Measurements from ENCODE around the gene PKN1.

The PKN1 gene

DNA sequence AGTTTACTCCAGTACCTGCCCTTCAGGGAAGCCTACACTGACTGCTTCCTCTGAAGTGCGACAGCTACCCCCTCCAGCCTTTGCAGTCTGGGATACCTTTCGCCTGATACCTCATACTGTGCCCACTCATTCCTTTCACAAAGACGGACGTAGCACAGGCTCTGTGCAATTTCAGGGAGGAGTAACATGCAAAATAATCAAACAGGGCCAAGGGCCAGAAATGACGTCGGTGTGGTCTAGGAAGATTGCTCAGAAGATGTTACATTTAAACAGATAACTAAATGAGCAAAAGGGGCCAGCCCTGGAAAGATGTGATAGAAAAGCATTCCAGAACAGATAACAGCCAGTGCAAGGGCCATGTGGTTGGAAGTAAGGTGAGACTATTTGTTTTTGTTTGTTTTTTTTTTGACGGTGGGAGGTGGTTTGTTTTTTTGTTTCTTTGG, 7.4 kb upstream of the PKN1 start:
- no peak overlapping the region for H2BK12ac ChIP-seq (ENCODE audit: low read length)
- DNase-seq (ENCODE audit: low spot score): no peak
- no peak overlapping the region for H2BK15ac ChIP-seq (ENCODE audit: low read length)
- no peak overlapping the region for H3K14ac ChIP-seq (ENCODE audit: low read length)
- H3K79me1 ChIP-seq (ENCODE audit: low read depth, low read length): no peaks in the 10 kb centered on the region
- no peak overlapping the region for H3K18ac ChIP-seq (ENCODE audit: low read length)
- H2BK5ac ChIP-seq (ENCODE audit: low read length): no peak overlapping the region
- H4K8ac ChIP-seq (ENCODE audit: low read depth, low read length): no peak overlapping the region
- no CpG with 5 or more reads among the region's 7 CpGs for WGBS, 2 donors (ENCODE audit: extremely low coverage in 2 of 2, insufficient read length in 2 of 2, insufficient replicate concordance in 1 of 2)
- no peak overlapping the region for H3K4ac ChIP-seq (ENCODE audit: low read length)
- no peak overlapping the region for H3K27ac ChIP-seq (replicated peaks; ENCODE audit: low read length)
- H2AK5ac ChIP-seq (ENCODE audit: low read depth, low read length): no peak overlapping the region
- no peaks in the 10 kb centered on the region for H3K4me1 ChIP-seq (ENCODE audit: control insufficient read depth in 2 of 2, insufficient read depth in 1 of 2, low read depth in 1 of 2, low read length in 2 of 2)
- H2BK120ac ChIP-seq (ENCODE audit: low read depth, low read length): no peak overlapping the region
- no peak overlapping the region for H3K4me2 ChIP-seq (ENCODE audit: insufficient read depth, low read length, poor library complexity, severe bottlenecking)
- no peaks in the 10 kb centered on the region for H3K27me3 ChIP-seq (ENCODE audit: control insufficient read depth in 3 of 3, insufficient read depth in 3 of 3, low read depth in 1 of 3, low read length in 3 of 3)
- no peak overlapping the region for H4K91ac ChIP-seq (ENCODE audit: low read depth, low read length, poor library complexity)
- peak overlapping the region; percentile 53 for H2AFZ ChIP-seq (ENCODE audit: low read length)
- no peaks in the 10 kb centered on the region for H3K9me3 ChIP-seq (replicated peaks in 1 of 2; ENCODE audit: control insufficient read depth in 2 of 2, insufficient read depth in 1 of 2, low read depth in 1 of 2, low read length in 2 of 2)
- no peak overlapping the region for H3K4me3 ChIP-seq (ENCODE audit: low read length in 2 of 2)
- H3K36me3 ChIP-seq (replicated peaks in 1 of 2; ENCODE audit: control insufficient read depth in 2 of 2, insufficient read depth in 2 of 2, low read length in 2 of 2): no peaks in the 10 kb centered on the region
- H3K23ac ChIP-seq (ENCODE audit: low read depth, low read length, poor library complexity): no peak overlapping the region
- peak overlapping the region; percentile 57 for H3K9ac ChIP-seq (ENCODE audit: low read depth, low read length, poor library complexity)

DNA sequence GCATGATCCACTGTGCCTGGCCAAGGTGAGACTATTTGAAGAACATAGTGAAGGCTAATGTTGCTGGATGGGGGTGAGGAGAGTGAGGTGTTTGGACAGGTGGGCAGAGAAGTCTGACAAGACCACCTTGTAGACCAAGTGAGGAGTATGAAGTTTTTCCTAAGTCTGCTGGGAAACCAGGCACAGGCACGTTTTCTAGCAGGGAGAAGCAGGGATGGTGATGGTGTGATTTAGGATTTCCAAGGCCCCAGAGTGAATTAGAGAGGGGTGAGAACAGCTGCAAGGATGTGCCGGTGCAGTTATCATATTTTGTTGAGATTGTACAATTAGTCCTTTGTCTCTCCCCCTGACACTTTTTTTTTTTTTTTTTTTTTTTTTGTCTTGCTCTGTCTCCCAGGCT, 5.6 kb upstream of the PKN1 start:
- no peak overlapping the region for H4K8ac ChIP-seq (ENCODE audit: low read depth, low read length)
- no peak overlapping the region for H3K27ac ChIP-seq (replicated peaks; ENCODE audit: low read length)

DNA sequence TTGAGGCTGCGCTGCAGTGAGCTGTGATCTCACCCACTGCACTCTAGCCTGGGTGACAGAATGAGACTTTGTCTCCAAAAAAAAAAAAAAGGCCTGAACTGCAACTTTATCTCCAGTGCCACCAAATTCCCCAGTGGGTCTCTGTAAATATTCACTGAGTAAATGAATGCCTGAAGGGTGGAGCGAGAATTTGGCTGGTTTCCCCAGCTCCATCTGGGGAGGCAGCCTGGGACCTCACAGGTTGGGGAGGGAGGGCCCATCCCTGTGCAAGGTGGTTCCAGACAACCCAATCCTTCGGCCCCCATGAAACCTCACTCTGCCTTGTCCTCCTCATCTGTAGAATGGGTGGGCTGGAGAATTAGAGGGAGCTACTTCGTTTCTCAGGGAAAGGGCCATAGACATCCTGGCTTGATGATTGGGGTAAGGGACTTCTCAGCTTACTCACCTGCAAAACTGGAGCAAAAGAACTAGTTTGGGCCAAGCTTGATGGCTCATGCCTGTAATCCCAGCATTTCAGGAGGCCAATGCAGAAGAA, 4.2 kb upstream of the PKN1 start:
- H2BK5ac ChIP-seq (ENCODE audit: low read length): no peak overlapping the region

More for the DNA sequence above, 5.6 kb upstream of the PKN1 start:
- H2AFZ ChIP-seq (ENCODE audit: low read length): no peak overlapping the region
- H2BK12ac ChIP-seq (ENCODE audit: low read length): no peak overlapping the region
- no peak overlapping the region for H2BK15ac ChIP-seq (ENCODE audit: low read length)
- no peak overlapping the region for H3K18ac ChIP-seq (ENCODE audit: low read length)
- no peaks in the 10 kb centered on the region for H3K27me3 ChIP-seq (ENCODE audit: control insufficient read depth in 3 of 3, insufficient read depth in 3 of 3, low read depth in 1 of 3, low read length in 3 of 3)
- WGBS, 2 donors (ENCODE audit: extremely low coverage in 2 of 2, insufficient read length in 2 of 2, insufficient replicate concordance in 1 of 2): no CpG with 5 or more reads among the region's 2 CpGs
- no peak overlapping the region for H2AK5ac ChIP-seq (ENCODE audit: low read depth, low read length)
- no peak overlapping the region for H3K14ac ChIP-seq (ENCODE audit: low read length)
- H3K4ac ChIP-seq (ENCODE audit: low read length): no peak overlapping the region
- H4K91ac ChIP-seq (ENCODE audit: low read depth, low read length, poor library complexity): no peak overlapping the region
- H3K9me3 ChIP-seq (replicated peaks in 1 of 2; ENCODE audit: control insufficient read depth in 2 of 2, insufficient read depth in 1 of 2, low read depth in 1 of 2, low read length in 2 of 2): no peaks in the 10 kb centered on the region
- H2BK120ac ChIP-seq (ENCODE audit: low read depth, low read length): no peak overlapping the region
- no peak overlapping the region for H3K23ac ChIP-seq (ENCODE audit: low read depth, low read length, poor library complexity)
- H3K4me2 ChIP-seq (ENCODE audit: insufficient read depth, low read length, poor library complexity, severe bottlenecking): no peak overlapping the region
- no peaks in the 10 kb centered on the region for H3K79me1 ChIP-seq (ENCODE audit: low read depth, low read length)
- no peak overlapping the region for H3K9ac ChIP-seq (ENCODE audit: low read depth, low read length, poor library complexity)
- no peak overlapping the region for H3K4me3 ChIP-seq (ENCODE audit: low read length in 2 of 2)
- H3K36me3 ChIP-seq (replicated peaks in 1 of 2; ENCODE audit: control insufficient read depth in 2 of 2, insufficient read depth in 2 of 2, low read length in 2 of 2): no peaks in the 10 kb centered on the region
- no peak for DNase-seq (ENCODE audit: low spot score)
- H3K4me1 ChIP-seq (ENCODE audit: control insufficient read depth in 2 of 2, insufficient read depth in 1 of 2, low read depth in 1 of 2, low read length in 2 of 2): no peaks in the 10 kb centered on the region
- H2BK5ac ChIP-seq (ENCODE audit: low read length): no peak overlapping the region

DNA sequence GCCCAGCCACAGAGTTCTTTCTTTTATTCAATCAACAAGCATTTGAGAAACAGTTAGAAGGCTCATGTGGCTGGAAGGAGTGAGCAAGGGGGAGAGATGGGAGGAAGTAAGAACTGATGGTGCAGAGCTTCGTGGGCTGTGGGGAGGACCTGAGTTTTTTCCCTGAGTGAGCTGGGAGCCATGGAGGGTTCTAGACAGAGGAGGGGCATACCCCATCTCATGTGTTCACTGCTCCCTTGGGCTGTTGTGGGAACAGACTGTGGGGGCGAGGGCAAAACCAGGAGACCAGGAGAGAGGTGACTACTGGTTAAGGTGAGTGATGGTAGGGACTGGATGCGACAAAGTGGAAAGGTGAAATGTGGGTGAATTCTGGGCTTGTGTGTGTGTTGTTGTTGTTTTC, 2.4 kb upstream of the PKN1 start:
- H3K9ac ChIP-seq (ENCODE audit: low read depth, low read length, poor library complexity): no peak overlapping the region
- H3K9me3 ChIP-seq (replicated peaks in 1 of 2; ENCODE audit: control insufficient read depth in 2 of 2, insufficient read depth in 1 of 2, low read depth in 1 of 2, low read length in 2 of 2): no peaks in the 10 kb centered on the region
- H3K4me2 ChIP-seq (ENCODE audit: insufficient read depth, low read length, poor library complexity, severe bottlenecking): no peak overlapping the region
- H2AK5ac ChIP-seq (ENCODE audit: low read depth, low read length): no peak overlapping the region
- H2BK12ac ChIP-seq (ENCODE audit: low read length): no peak overlapping the region
- H3K27me3 ChIP-seq (ENCODE audit: control insufficient read depth in 3 of 3, insufficient read depth in 3 of 3, low read depth in 1 of 3, low read length in 3 of 3): no peaks in the 10 kb centered on the region
- peaks cover 5 to 8% of the 10 kb centered on the region in 2 donors for H3K4me1 ChIP-seq (ENCODE audit: control insufficient read depth in 2 of 2, insufficient read depth in 1 of 2, low read depth in 1 of 2, low read length in 2 of 2)
- H2BK5ac ChIP-seq (ENCODE audit: low read length): no peak overlapping the region
- no peak overlapping the region for H3K4ac ChIP-seq (ENCODE audit: low read length)
- no peak for DNase-seq (ENCODE audit: low spot score)
- H4K91ac ChIP-seq (ENCODE audit: low read depth, low read length, poor library complexity): no peak overlapping the region
- H2BK15ac ChIP-seq (ENCODE audit: low read length): no peak overlapping the region
- H3K79me1 ChIP-seq (ENCODE audit: low read depth, low read length): peaks cover 11% of the 10 kb centered on the region
- H3K18ac ChIP-seq (ENCODE audit: low read length): peak overlapping the region; percentile 71
- no peak overlapping the region for H4K8ac ChIP-seq (ENCODE audit: low read depth, low read length)
- no peak overlapping the region for H3K27ac ChIP-seq (replicated peaks; ENCODE audit: low read length)
- H2BK120ac ChIP-seq (ENCODE audit: low read depth, low read length): peak overlapping the region; percentile 67
- H2AFZ ChIP-seq (ENCODE audit: low read length): no peak overlapping the region
- no peaks in the 10 kb centered on the region for H3K36me3 ChIP-seq (replicated peaks in 1 of 2; ENCODE audit: control insufficient read depth in 2 of 2, insufficient read depth in 2 of 2, low read length in 2 of 2)
- no peak overlapping the region for H3K14ac ChIP-seq (ENCODE audit: low read length)
- no CpG with 5 or more reads among the region's 3 CpGs for WGBS, 2 donors (ENCODE audit: extremely low coverage in 2 of 2, insufficient read length in 2 of 2, insufficient replicate concordance in 1 of 2)
- H3K4me3 ChIP-seq (ENCODE audit: low read length in 2 of 2): no peak overlapping the region
- H3K23ac ChIP-seq (ENCODE audit: low read depth, low read length, poor library complexity): no peak overlapping the region

More for the DNA sequence above, 4.2 kb upstream of the PKN1 start:
- no peak overlapping the region for H3K4me3 ChIP-seq (ENCODE audit: low read length in 2 of 2)
- H3K27me3 ChIP-seq (ENCODE audit: control insufficient read depth in 3 of 3, insufficient read depth in 3 of 3, low read depth in 1 of 3, low read length in 3 of 3): no peaks in the 10 kb centered on the region
- no peak overlapping the region for H3K27ac ChIP-seq (replicated peaks; ENCODE audit: low read length)
- no peak overlapping the region for H3K4ac ChIP-seq (ENCODE audit: low read length)
- no peaks in the 10 kb centered on the region for H3K36me3 ChIP-seq (replicated peaks in 1 of 2; ENCODE audit: control insufficient read depth in 2 of 2, insufficient read depth in 2 of 2, low read length in 2 of 2)
- H3K18ac ChIP-seq (ENCODE audit: low read length): no peak overlapping the region
- H2AFZ ChIP-seq (ENCODE audit: low read length): no peak overlapping the region
- H3K23ac ChIP-seq (ENCODE audit: low read depth, low read length, poor library complexity): no peak overlapping the region
- H3K4me1 ChIP-seq (ENCODE audit: control insufficient read depth in 2 of 2, insufficient read depth in 1 of 2, low read depth in 1 of 2, low read length in 2 of 2): peaks cover 2 to 4% of the 10 kb centered on the region in 2 donors
- H2AK5ac ChIP-seq (ENCODE audit: low read depth, low read length): no peak overlapping the region
- no peak overlapping the region for H3K9ac ChIP-seq (ENCODE audit: low read depth, low read length, poor library complexity)
- H3K4me2 ChIP-seq (ENCODE audit: insufficient read depth, low read length, poor library complexity, severe bottlenecking): no peak overlapping the region
- no peak for DNase-seq (ENCODE audit: low spot score)
- H3K9me3 ChIP-seq (replicated peaks in 1 of 2; ENCODE audit: control insufficient read depth in 2 of 2, insufficient read depth in 1 of 2, low read depth in 1 of 2, low read length in 2 of 2): no peaks in the 10 kb centered on the region
- no peak overlapping the region for H4K8ac ChIP-seq (ENCODE audit: low read depth, low read length)
- peaks cover 4% of the 10 kb centered on the region for H3K79me1 ChIP-seq (ENCODE audit: low read depth, low read length)
- no CpG with 5 or more reads among the region's 4 CpGs for WGBS, 2 donors (ENCODE audit: extremely low coverage in 2 of 2, insufficient read length in 2 of 2, insufficient replicate concordance in 1 of 2)
- H2BK12ac ChIP-seq (ENCODE audit: low read length): no peak overlapping the region
- H2BK120ac ChIP-seq (ENCODE audit: low read depth, low read length): no peak overlapping the region
- no peak overlapping the region for H3K14ac ChIP-seq (ENCODE audit: low read length)
- no peak overlapping the region for H4K91ac ChIP-seq (ENCODE audit: low read depth, low read length, poor library complexity)
- no peak overlapping the region for H2BK15ac ChIP-seq (ENCODE audit: low read length)
